Ovary (tissue), 3 donors: ENCODE measurements around the gene DUT.

Source experiments
- EP300 ChIP-seq: sonication (generic); formaldehyde crosslinking; IDR thresholded peaks from one replicate; pipeline ENCODE4 v1.6.1; 2017; ENCODE audit warnings: antibody characterized with exemption
- POLR2A ChIP-seq: fragments of 450-650 bp; IDR thresholded peaks from one replicate; pipeline ENCODE4 v1.6.1; 2017; ENCODE audit warnings: antibody characterized with exemption, mild to moderate bottlenecking, moderate library complexity
- TF ChIP-seq, protein P1 (sequence below), 3 donors: fragments of 450-650 bp in 2 of 3; fragments of 200-600 bp in 1 of 3; IDR thresholded peaks; one replicate each; pipeline versions ENCODE4 v1.5.1 to v1.8.0; 2016 to 2022; ENCODE audit warnings: antibody characterized with exemption in 3 of 3, mild to moderate bottlenecking in 1 of 3
- donor health status: DM: no; HTN: no; CAD: no.

DNA sequence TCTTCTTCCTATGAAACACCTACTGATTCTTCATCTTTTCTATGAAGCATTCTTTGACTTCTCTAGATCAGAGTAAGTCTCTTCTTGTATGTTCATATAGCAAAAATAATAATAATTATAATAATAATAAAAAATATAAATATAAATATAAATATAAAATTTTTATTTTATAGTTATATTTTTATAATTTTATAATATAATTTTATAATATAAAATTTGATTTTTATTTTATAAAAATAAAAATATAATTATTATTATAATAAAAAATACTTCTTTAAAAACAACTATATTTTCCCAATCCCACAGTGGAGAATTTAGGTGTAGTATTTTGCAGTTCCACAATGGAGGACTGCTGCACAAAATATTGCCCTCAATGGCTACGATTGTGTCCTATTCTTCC is 34.3 kb downstream of the DUT start:
- TF ChIP-seq, protein P1, sequence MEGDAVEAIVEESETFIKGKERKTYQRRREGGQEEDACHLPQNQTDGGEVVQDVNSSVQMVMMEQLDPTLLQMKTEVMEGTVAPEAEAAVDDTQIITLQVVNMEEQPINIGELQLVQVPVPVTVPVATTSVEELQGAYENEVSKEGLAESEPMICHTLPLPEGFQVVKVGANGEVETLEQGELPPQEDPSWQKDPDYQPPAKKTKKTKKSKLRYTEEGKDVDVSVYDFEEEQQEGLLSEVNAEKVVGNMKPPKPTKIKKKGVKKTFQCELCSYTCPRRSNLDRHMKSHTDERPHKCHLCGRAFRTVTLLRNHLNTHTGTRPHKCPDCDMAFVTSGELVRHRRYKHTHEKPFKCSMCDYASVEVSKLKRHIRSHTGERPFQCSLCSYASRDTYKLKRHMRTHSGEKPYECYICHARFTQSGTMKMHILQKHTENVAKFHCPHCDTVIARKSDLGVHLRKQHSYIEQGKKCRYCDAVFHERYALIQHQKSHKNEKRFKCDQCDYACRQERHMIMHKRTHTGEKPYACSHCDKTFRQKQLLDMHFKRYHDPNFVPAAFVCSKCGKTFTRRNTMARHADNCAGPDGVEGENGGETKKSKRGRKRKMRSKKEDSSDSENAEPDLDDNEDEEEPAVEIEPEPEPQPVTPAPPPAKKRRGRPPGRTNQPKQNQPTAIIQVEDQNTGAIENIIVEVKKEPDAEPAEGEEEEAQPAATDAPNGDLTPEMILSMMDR (IDR thresholded peaks at IDR 0.05): no peak
- TF ChIP-seq POLR2A (no peak), EP300 (no peak)
